ENCODE measurements around the gene SP8.

Gene SP8

GRCh38 chr7:20754001-20754400 lies 32.7 kb downstream of the SP8 start:
- Mint-ChIP-seq H3K27ac (no peak overlapping the region), H3K4me3 (no peak overlapping the region), H3K4me1 (no peaks in the 10 kb centered on the region), H3K9me3 (no peaks in the 10 kb centered on the region), H3K36me3 (no peaks in the 10 kb centered on the region), H3K27me3 (no peaks in the 10 kb centered on the region)
- DNase-seq: no peak
- CTCF ChIA-PET: no interaction called here

- Mint-ChIP-seq H3K36me3 (no peaks in the 10 kb centered on the region), H3K27me3 (no peaks in the 10 kb centered on the region), H3K9me3 (no peaks in the 10 kb centered on the region), H3K27ac (no peak overlapping the region), H3K4me3 (no peak overlapping the region), H3K4me1 (no peaks in the 10 kb centered on the region)
- CTCF ChIA-PET: no interaction called here
- DNase-seq: no peak
Measured at GRCh38 chr7:20749906-20750305, 36.8 kb downstream of the SP8 start.

GRCh38 chr7:20748853-20749252 lies 37.8 kb downstream of the SP8 start:
- no peak overlapping the region for H3K4me3 Mint-ChIP-seq
- H3K36me3 Mint-ChIP-seq: no peaks in the 10 kb centered on the region
- no peaks in the 10 kb centered on the region for H3K27me3 Mint-ChIP-seq
- no peak overlapping the region for H3K27ac Mint-ChIP-seq
- no peaks in the 10 kb centered on the region for H3K9me3 Mint-ChIP-seq
- CTCF ChIA-PET: no interaction called here
- no peaks in the 10 kb centered on the region for H3K4me1 Mint-ChIP-seq
- no peak for DNase-seq

- no peak overlapping the region for H3K4me3 Mint-ChIP-seq
- H3K36me3 Mint-ChIP-seq: no peaks in the 10 kb centered on the region
- H3K27ac Mint-ChIP-seq: no peak overlapping the region
- no peaks in the 10 kb centered on the region for H3K4me1 Mint-ChIP-seq
- H3K9me3 Mint-ChIP-seq: no peaks in the 10 kb centered on the region
- H3K27me3 Mint-ChIP-seq: no peaks in the 10 kb centered on the region
- CTCF ChIA-PET: no interaction called here
- DNase-seq: no peak
Measured at GRCh38 chr7:20747001-20747400, 39.7 kb downstream of the SP8 start.

- Mint-ChIP-seq H3K9me3 (no peaks in the 10 kb centered on the region), H3K27me3 (no peaks in the 10 kb centered on the region), H3K36me3 (no peaks in the 10 kb centered on the region), H3K27ac (no peak overlapping the region), H3K4me1 (no peaks in the 10 kb centered on the region), H3K4me3 (no peak overlapping the region)
- CTCF ChIA-PET: no interaction called here
- no peak for DNase-seq
Measured at GRCh38 chr7:20745702-20746101, 41.0 kb downstream of the SP8 start.

- Mint-ChIP-seq H3K36me3 (no peaks in the 10 kb centered on the region), H3K4me1 (no peaks in the 10 kb centered on the region), H3K27me3 (no peaks in the 10 kb centered on the region), H3K27ac (no peak overlapping the region), H3K9me3 (no peaks in the 10 kb centered on the region), H3K4me3 (no peak overlapping the region)
- CTCF ChIA-PET: no interaction called here
- no peak for DNase-seq
Measured at GRCh38 chr7:20744954-20745446, 41.7 kb downstream of the SP8 start.

GRCh38 chr7:20742913-20743312 lies 43.8 kb downstream of the SP8 start:
- Mint-ChIP-seq H3K9me3 (no peaks in the 10 kb centered on the region), H3K4me3 (no peak overlapping the region), H3K27me3 (no peaks in the 10 kb centered on the region), H3K27ac (no peak overlapping the region), H3K4me1 (no peaks in the 10 kb centered on the region), H3K36me3 (no peaks in the 10 kb centered on the region)
- CTCF ChIA-PET: no interaction called here
- no peak for DNase-seq

GRCh38 chr7:20741801-20742200 lies 44.9 kb downstream of the SP8 start:
- no peaks in the 10 kb centered on the region for H3K9me3 Mint-ChIP-seq
- H3K27me3 Mint-ChIP-seq: no peaks in the 10 kb centered on the region
- DNase-seq: no peak
- no peaks in the 10 kb centered on the region for H3K4me1 Mint-ChIP-seq
- no peak overlapping the region for H3K27ac Mint-ChIP-seq
- H3K4me3 Mint-ChIP-seq: no peak overlapping the region
- CTCF ChIA-PET: no interaction called here
- H3K36me3 Mint-ChIP-seq: no peaks in the 10 kb centered on the region

GRCh38 chr7:20738518-20739481 lies 47.9 kb downstream of the SP8 start:
- no peak for DNase-seq
- H3K36me3 Mint-ChIP-seq: no peaks in the 10 kb centered on the region
- no peaks in the 10 kb centered on the region for H3K4me1 Mint-ChIP-seq
- H3K27me3 Mint-ChIP-seq: no peaks in the 10 kb centered on the region
- H3K27ac Mint-ChIP-seq: no peak overlapping the region
- CTCF ChIA-PET: no interaction called here
- no peak overlapping the region for H3K4me3 Mint-ChIP-seq
- no peaks in the 10 kb centered on the region for H3K9me3 Mint-ChIP-seq

- H3K4me1 Mint-ChIP-seq: no peaks in the 10 kb centered on the region
- CTCF ChIA-PET: no interaction called here
- H3K9me3 Mint-ChIP-seq: no peaks in the 10 kb centered on the region
- H3K27me3 Mint-ChIP-seq: no peaks in the 10 kb centered on the region
- no peak overlapping the region for H3K27ac Mint-ChIP-seq
- no peak overlapping the region for H3K4me3 Mint-ChIP-seq
- no peaks in the 10 kb centered on the region for H3K36me3 Mint-ChIP-seq
- no peak for DNase-seq
Measured at GRCh38 chr7:20737840-20738448, 48.7 kb downstream of the SP8 start.

- no peaks in the 10 kb centered on the region for H3K9me3 Mint-ChIP-seq
- H3K27ac Mint-ChIP-seq: no peak overlapping the region
- DNase-seq: no peak
- no peaks in the 10 kb centered on the region for H3K36me3 Mint-ChIP-seq
- CTCF ChIA-PET: no interaction called here
- H3K4me3 Mint-ChIP-seq: no peak overlapping the region
- no peaks in the 10 kb centered on the region for H3K4me1 Mint-ChIP-seq
- H3K27me3 Mint-ChIP-seq: no peaks in the 10 kb centered on the region
Measured at GRCh38 chr7:20735346-20736065, 51.2 kb downstream of the SP8 start.
